RPMI8226 (cell line): ENCODE measurements around the gene OR2B6.

ENCODE experiments used
- DNase-seq: peaks from one replicate; pipeline ENCODE4 v3.0.0-alpha.2; 2015

Gene OR2B6

GRCh38 chr6:28001351-28001750 lies 44.3 kb downstream of the OR2B6 start:
- no peak for DNase-seq

GRCh38 chr6:28001751-28002150 lies 44.7 kb downstream of the OR2B6 start:
- no peak for DNase-seq

DNA sequence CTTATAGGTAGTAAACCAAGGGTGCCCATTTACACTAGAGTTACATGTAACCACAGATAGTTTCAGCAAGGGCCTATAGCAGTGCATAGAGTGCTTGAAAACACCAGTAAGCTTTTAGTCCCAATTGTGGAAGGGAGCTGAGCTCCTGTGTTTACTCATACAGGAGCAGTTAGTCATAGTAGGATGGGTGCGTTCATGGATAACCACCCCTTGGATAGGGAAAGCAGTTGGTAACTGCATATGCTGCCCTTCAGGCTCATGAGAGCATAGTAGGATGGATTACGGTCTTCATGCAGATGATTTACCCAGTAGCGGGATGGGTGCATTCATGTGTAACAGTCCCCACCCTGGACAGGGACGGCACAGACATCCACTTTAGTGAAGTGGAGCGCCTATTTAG lies 45.1 kb downstream of the OR2B6 start:
- no peak for DNase-seq

GRCh38 chr6:28003059-28003458 lies 46.0 kb downstream of the OR2B6 start:
- no peak for DNase-seq

- DNase-seq: no peak
Observed at GRCh38 chr6:28003661-28004060, 46.6 kb downstream of the OR2B6 start.

- DNase-seq: no peak
Observed at GRCh38 chr6:28004350-28005151, 47.5 kb downstream of the OR2B6 start.

GRCh38 chr6:28005152-28005890 lies 48.3 kb downstream of the OR2B6 start:
- DNase-seq: no peak

DNA sequence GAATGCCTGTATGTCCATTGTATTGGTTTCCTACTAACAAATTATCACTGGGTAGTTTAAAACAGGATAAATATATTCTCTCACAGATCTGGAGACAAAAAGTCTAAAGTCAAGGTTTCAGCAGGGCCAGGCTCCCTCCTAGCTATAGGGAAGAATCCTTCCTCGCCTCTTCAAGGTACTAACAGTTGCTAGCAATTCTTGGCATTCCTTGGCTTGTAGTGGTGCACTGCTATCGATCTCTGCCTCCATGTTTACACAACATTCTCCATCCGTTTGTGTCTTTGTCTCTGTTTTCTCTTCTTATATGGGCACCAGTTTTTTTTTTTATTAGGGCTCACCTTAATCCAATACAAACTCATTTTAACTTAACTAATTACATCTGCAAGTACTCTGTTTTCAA lies 48.9 kb downstream of the OR2B6 start:
- DNase-seq: no peak
